ENCODE results near the gene KRT31. TPM values are rescaled to one million over a fixed set of nuclear protein-coding genes. Genes with fewer than 3 reads are reported as not detected.
"Not testable (repeated sequence)": the region's sequence is repeated elsewhere in the genome, so short reads cannot be mapped to it uniquely, and the experiment has no call there.

KRT31 gene
- total RNA-seq, 1 donor from 2014 or later, result not detected

DNA sequence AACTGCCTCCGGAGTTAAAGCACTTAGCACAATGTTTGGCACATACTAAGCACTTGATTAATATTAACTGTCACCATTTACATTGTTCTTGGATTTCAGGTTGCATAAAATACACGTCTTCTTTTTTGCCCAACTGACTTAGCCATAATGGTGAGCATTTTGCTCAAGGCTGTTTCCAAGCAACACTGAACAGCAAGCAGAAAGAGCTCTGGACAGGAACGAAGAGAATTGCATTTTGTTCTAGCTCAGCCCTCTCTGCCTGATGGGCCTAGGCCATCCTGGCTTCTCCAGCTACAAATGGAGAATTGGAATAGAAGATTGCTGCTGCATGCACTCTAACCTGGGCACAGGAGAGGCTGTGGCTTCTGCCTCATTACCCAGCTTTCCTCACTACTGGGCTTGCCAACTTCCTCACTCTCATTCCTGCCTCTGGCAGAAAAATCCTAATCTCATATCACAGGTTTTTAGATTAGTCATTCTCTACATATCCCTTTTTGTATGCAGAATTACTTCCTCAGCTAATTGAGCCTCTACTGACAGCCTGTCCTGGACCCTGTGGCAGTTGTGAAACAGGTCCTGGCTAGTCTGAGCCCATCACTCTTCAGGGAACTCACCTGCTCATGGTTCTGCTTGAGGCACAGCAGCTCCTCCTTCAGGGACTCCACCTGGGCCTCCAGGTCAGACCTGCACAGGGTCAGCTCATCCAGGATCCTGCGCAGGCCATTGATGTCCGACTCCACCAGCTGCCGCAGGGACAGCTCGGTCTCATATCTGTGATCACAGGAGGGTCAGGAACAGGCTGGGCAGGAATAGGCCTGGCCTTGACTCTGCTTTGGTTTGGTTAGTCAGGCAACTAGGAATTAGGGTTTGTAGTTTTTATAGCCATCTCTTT, 49.3 kb downstream of the KRT31 start:
- TF ChIP-seq, protein P1, sequence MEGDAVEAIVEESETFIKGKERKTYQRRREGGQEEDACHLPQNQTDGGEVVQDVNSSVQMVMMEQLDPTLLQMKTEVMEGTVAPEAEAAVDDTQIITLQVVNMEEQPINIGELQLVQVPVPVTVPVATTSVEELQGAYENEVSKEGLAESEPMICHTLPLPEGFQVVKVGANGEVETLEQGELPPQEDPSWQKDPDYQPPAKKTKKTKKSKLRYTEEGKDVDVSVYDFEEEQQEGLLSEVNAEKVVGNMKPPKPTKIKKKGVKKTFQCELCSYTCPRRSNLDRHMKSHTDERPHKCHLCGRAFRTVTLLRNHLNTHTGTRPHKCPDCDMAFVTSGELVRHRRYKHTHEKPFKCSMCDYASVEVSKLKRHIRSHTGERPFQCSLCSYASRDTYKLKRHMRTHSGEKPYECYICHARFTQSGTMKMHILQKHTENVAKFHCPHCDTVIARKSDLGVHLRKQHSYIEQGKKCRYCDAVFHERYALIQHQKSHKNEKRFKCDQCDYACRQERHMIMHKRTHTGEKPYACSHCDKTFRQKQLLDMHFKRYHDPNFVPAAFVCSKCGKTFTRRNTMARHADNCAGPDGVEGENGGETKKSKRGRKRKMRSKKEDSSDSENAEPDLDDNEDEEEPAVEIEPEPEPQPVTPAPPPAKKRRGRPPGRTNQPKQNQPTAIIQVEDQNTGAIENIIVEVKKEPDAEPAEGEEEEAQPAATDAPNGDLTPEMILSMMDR (conservative IDR thresholded peaks at IDR 0.05), result no peak
- Mint-ChIP-seq H3K27ac (ENCODE audit: unreplicated experiment) (no peak overlapping the region), H3K36me3 (ENCODE audit: low read depth) (peaks cover 3% of the 10 kb centered on the region), H3K27me3 (ENCODE audit: low read depth) (peaks cover 19% of the 10 kb centered on the region), H3K9me3 (peaks cover 12% of the 10 kb centered on the region), H3K4me1 (peaks cover 3% of the 10 kb centered on the region), H3K4me3 (no peak overlapping the region)
- DNase-seq (ENCODE audit: low read depth, low spot score), result no peak

DNA sequence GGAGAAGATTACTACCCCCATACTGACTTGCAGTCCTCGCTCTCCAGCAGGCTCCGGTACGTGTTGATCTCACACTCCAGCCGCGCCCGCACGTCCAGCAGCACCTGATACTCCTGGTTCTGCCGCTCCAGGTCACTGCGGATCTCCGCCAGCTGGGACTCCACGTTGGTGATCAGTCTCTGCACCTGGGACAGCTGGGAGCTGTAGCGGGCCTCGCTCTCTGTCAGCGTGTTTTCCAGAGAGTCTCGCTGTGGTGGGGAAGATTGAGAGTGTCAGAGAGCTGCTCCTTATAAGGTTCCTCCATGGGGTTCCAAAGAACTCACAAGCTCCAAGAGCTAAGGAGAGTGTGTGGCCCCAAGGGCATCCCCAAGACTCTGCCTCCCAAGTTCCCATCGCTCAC, 51.0 kb downstream of the KRT31 start:
- not testable (repeated sequence) for H3K4me3 Mint-ChIP-seq; DNase-seq (ENCODE audit: low read depth, low spot score); H3K27ac Mint-ChIP-seq (ENCODE audit: unreplicated experiment); H3K27me3 Mint-ChIP-seq (ENCODE audit: low read depth)
- peaks cover 10% of the 10 kb centered on the region for H3K4me1 Mint-ChIP-seq
- H3K36me3 Mint-ChIP-seq (ENCODE audit: low read depth), result peaks cover 12% of the 10 kb centered on the region
- peaks cover 13% of the 10 kb centered on the region for H3K9me3 Mint-ChIP-seq

DNA sequence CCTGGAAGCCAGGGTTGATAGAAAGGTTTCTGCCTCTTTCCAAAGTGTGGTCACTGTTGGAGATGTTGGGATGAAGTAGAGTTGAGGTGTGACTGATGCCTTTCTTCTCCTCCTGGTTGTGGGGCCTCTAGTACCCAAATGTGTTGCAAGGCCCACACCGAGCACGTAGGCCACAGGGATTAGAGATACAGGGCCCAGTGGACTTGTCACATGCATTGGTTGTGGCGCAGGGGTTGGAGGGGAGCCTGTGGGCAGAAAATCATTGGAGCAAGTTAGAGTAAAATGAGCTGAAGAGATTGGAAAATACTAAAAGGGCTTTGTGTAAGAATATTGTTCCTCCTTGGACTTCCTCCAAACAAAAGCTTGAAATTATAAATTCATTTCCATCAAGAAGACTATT, 51.4 kb downstream of the KRT31 start:
- H3K4me1 Mint-ChIP-seq, result peaks cover 14% of the 10 kb centered on the region
- no peaks in the 10 kb centered on the region for H3K27me3 Mint-ChIP-seq (ENCODE audit: low read depth)
- no peak for DNase-seq (ENCODE audit: low read depth, low spot score)
- H3K36me3 Mint-ChIP-seq (ENCODE audit: low read depth), result peaks cover 12% of the 10 kb centered on the region
- H3K9me3 Mint-ChIP-seq, result peaks cover 13% of the 10 kb centered on the region
- TF ChIP-seq, protein P1 (conservative IDR thresholded peaks at IDR 0.05), result no peak
- H3K4me3 Mint-ChIP-seq, result no peak overlapping the region
- H3K27ac Mint-ChIP-seq (ENCODE audit: unreplicated experiment), result no peak overlapping the region

Other genes starting within 250 kb of the KRT31 start
- gene KRTAP4-5, start 247.8 kb downstream of the KRT31 start, total RNA-seq, result not detected in 2 replicates
- not detected in 2 replicates for gene KRTAP4-4, start 236.9 kb downstream of the KRT31 start, total RNA-seq
- gene KRTAP4-3, start 229.4 kb downstream of the KRT31 start, total RNA-seq, result not detected in 2 replicates
- not detected in 2 replicates for gene KRTAP4-2, start 219.4 kb downstream of the KRT31 start, total RNA-seq
- gene KRTAP4-1, start 212.7 kb downstream of the KRT31 start, total RNA-seq, result not detected in 2 replicates
- not detected in 2 replicates for gene KRTAP9-1, start 207.7 kb downstream of the KRT31 start, total RNA-seq
- gene KRTAP9-2, start 171.0 kb downstream of the KRT31 start, total RNA-seq, result not detected in 2 replicates
- not detected in 2 replicates for gene KRTAP9-3, start 165.2 kb downstream of the KRT31 start, total RNA-seq
- gene KRTAP9-8, start 159.6 kb downstream of the KRT31 start, total RNA-seq, result not detected in 2 replicates
- gene KRTAP9-4, start 147.9 kb downstream of the KRT31 start, total RNA-seq, result not detected in 2 replicates
- not detected in 2 replicates for gene KRTAP9-9, start 142.2 kb downstream of the KRT31 start, total RNA-seq
- not detected in 2 replicates for gene KRTAP9-6, start 132.2 kb downstream of the KRT31 start, total RNA-seq
- not detected in 2 replicates for gene KRTAP9-7, start 121.9 kb downstream of the KRT31 start, total RNA-seq
- gene KRTAP29-1, start 94.8 kb downstream of the KRT31 start, total RNA-seq, result not detected in 2 replicates
- not detected in 2 replicates for gene KRTAP16-1, start 88.3 kb downstream of the KRT31 start, total RNA-seq
- gene KRTAP17-1, start 81.9 kb downstream of the KRT31 start, total RNA-seq, result not detected in 2 replicates
- gene KRT33A, start 46.8 kb downstream of the KRT31 start, total RNA-seq, result not detected in 2 replicates
- gene KRT33B, start 27.8 kb downstream of the KRT31 start, total RNA-seq, result not detected in 2 replicates
- gene KRT34, start 15.3 kb downstream of the KRT31 start, total RNA-seq, result not detected in 2 replicates
- gene KRT37, start 27.0 kb upstream of the KRT31 start, total RNA-seq, result not detected in 2 replicates
- not detected in 2 replicates for gene KRT38, start 43.4 kb upstream of the KRT31 start, total RNA-seq
- gene KRT32, start 69.8 kb upstream of the KRT31 start, total RNA-seq, result not detected in 2 replicates
- not detected in 2 replicates for gene KRT35, start 83.5 kb upstream of the KRT31 start, total RNA-seq
- gene KRT36, start 92.3 kb upstream of the KRT31 start, total RNA-seq, result not detected in 2 replicates
- not detected in 2 replicates for gene KRT13, start 108.0 kb upstream of the KRT31 start, total RNA-seq
- not detected in 2 replicates for gene KRT15, start 121.3 kb upstream of the KRT31 start, total RNA-seq
- gene KRT19, start 130.7 kb upstream of the KRT31 start, total RNA-seq, result 0.35 and 0.80 TPM in 2 replicates
- gene KRT9, start 174.5 kb upstream of the KRT31 start, total RNA-seq, result not detected in 2 replicates
- not detected in 2 replicates for gene KRT14, start 189.3 kb upstream of the KRT31 start, total RNA-seq
- not detected in 2 replicates for gene KRT16, start 215.2 kb upstream of the KRT31 start, total RNA-seq
- not detected in 2 replicates for gene KRT17, start 227.0 kb upstream of the KRT31 start, total RNA-seq

Measured in neural crest cell (in vitro differentiated cells).